HCT116 (cell line): ENCODE results near the gene ATP2B3. TPM values are rescaled to one million over a fixed set of nuclear protein-coding genes. Genes with fewer than 3 reads are reported as not detected.

Experiments used
- ATAC-seq: fragments of 200-7000 bp; cut with Tn5 transposase; 2 replicates; pipeline ENCODE4 v1.9.1; 2020; ENCODE audit warnings: mild to moderate bottlenecking, moderate library complexity
- BruUV-seq: library from RNA; stranded (reverse); fragments of 400-500 nt; replicated peaks from 2 replicates; lab custom pipeline; 2021; lab: Mats Ljungman, UMichigan
- CTCF ChIA-PET: fragments of 300-600 bp; sonication (Branson Sonifier 250); formaldehyde crosslinking; loops from one replicate; lab custom pipeline; 2021; ENCODE audit warnings: antibody characterized with exemption; lab: Charles Lee
- POLR2A ChIA-PET: fragments of 300-600, 350-600 bp; sonication (Branson Sonifier 250); formaldehyde crosslinking; loops from one replicate; lab custom pipeline; 2021; ENCODE audit warnings: antibody characterized with exemption; lab: Charles Lee
- RAD21 ChIA-PET, 2 experiments: fragments of 300-600 bp; sonication (Branson Sonifier 250); formaldehyde crosslinking; loops; one replicate each; lab custom pipeline; 2023; ENCODE audit warnings: low total read pairs in 2 of 2; ENCODE audit not compliant: uncharacterized antibody in 2 of 2, unreplicated experiment in 2 of 2, low non-redundant PET in 1 of 2; lab: Charles Lee
- DNase-seq: peaks from one replicate; pipeline ENCODE4 v3.0.0-alpha.2; 2010; ENCODE audit warnings: low read depth, low spot score
- H2AFZ ChIP-seq: fragments of 200-600 bp; shearing (Covaris generic), sonication (generic); 2 replicates; pipeline ENCODE4 v1.6.1; 2017; ENCODE audit warnings: low read depth, mixed run types, mixed read lengths, antibody characterized with exemption, low read length; ENCODE audit not compliant: poor library complexity, severe bottlenecking
- H3K27ac ChIP-seq: 2 replicates; pipeline ENCODE4 v1.5.1; 2012; ENCODE audit warnings: low read depth, low read length
- H3K27me3 ChIP-seq: fragments of 200-600 bp; sonication (generic); 2 replicates; pipeline ENCODE4 v1.6.1; 2016; ENCODE audit warnings: mixed run types, low read length, mixed read lengths; ENCODE audit not compliant: insufficient read depth
- H3K36me3 ChIP-seq, 2 experiments: fragments of 200-500 bp in 1 of 2; fragments of 200-600 bp in 1 of 2; sonication (Bioruptor generic) in 1 of 2; sonication (generic) in 1 of 2; 2 replicates each; pipeline versions ENCODE4 v1.5.1 to v1.6.1; 2014 to 2016; ENCODE audit warnings: low read length in 2 of 2, inconsistent platforms in 1 of 2, mixed read lengths in 1 of 2, mixed run types in 1 of 2; ENCODE audit not compliant: insufficient read depth in 2 of 2, control insufficient read depth in 1 of 2
- H3K4me1 ChIP-seq, 2 experiments: fragments of 200-600 bp in 1 of 2; sonication (generic) in 1 of 2; 2 replicates each; pipeline versions ENCODE4 v1.5.1 to v1.6.1; 2012 to 2017; ENCODE audit warnings: low read length in 2 of 2, inconsistent platforms in 1 of 2, mild to moderate bottlenecking in 1 of 2, mixed read lengths in 1 of 2, mixed run types in 1 of 2, moderate library complexity in 1 of 2; ENCODE audit not compliant: insufficient read depth in 2 of 2, control insufficient read depth in 1 of 2
- H3K4me2 ChIP-seq: fragments of 200-600 bp; sonication (generic); 2 replicates; pipeline ENCODE4 v1.6.1; 2017; ENCODE audit warnings: mixed run types, low read length, mixed read lengths
- H3K4me3 ChIP-seq, 2 experiments: fragments of 200-600 bp in 1 of 2; sonication (generic) in 1 of 2; replicated peaks in 1 of 2; 2 replicates each; pipeline ENCODE4 v1.5.1; 2011 to 2016; ENCODE audit warnings: low read length in 2 of 2, control low read depth in 1 of 2, low read depth in 1 of 2, mild to moderate bottlenecking in 1 of 2, mixed read lengths in 1 of 2, mixed run types in 1 of 2
- H3K79me2 ChIP-seq: fragments of 200-600 bp; sonication (generic); 2 replicates; pipeline ENCODE4 v1.6.1; 2017; ENCODE audit warnings: mild to moderate bottlenecking, mixed run types, low read length, moderate library complexity, mixed read lengths; ENCODE audit not compliant: insufficient read depth
- H3K9ac ChIP-seq: fragments of 200-600 bp; sonication (generic); 2 replicates; pipeline ENCODE4 v1.6.1; 2016; ENCODE audit warnings: low read length, mixed read lengths
- H3K9me2 ChIP-seq: fragments of 200-600 bp; sonication (generic), shearing (Covaris generic); 2 replicates; pipeline ENCODE4 v1.6.1; 2017; ENCODE audit warnings: mixed run types, mild to moderate bottlenecking, moderate library complexity; ENCODE audit not compliant: insufficient read depth
- H3K9me3 ChIP-seq, 2 experiments: fragments of 200-500 bp in 1 of 2; fragments of 200-600 bp in 1 of 2; sonication (Bioruptor generic) in 1 of 2; sonication (generic) in 1 of 2; 2 replicates each; pipeline ENCODE4 v1.6.1; 2014 to 2017; ENCODE audit warnings: low read length in 2 of 2, mixed read lengths in 2 of 2, inconsistent platforms in 1 of 2, low read depth in 1 of 2, mild to moderate bottlenecking in 1 of 2, mixed run types in 1 of 2, moderate library complexity in 1 of 2; ENCODE audit not compliant: control insufficient read depth in 1 of 2, insufficient read depth in 1 of 2
- H4K20me1 ChIP-seq: fragments of 200-600 bp; sonication (generic), shearing (Covaris generic); 2 replicates; pipeline ENCODE4 v1.6.1; 2017; ENCODE audit warnings: mixed run types, mild to moderate bottlenecking, moderate library complexity; ENCODE audit not compliant: insufficient read depth
- CBX3 ChIP-seq: IDR thresholded peaks from 2 replicates; pipeline ENCODE4 v1.6.1; 2012; ENCODE audit warnings: low read depth
- CEBPB ChIP-seq: IDR thresholded peaks from 2 replicates; pipeline ENCODE4 v1.6.1; 2012; ENCODE audit warnings: low read depth
- EGR1 ChIP-seq: IDR thresholded peaks from 2 replicates; pipeline ENCODE4 v1.6.1; 2012; ENCODE audit warnings: low read depth
- ELF1 ChIP-seq: IDR thresholded peaks from 2 replicates; pipeline ENCODE4 v1.6.1; 2012; ENCODE audit warnings: low read depth, borderline replicate concordance
- EZH2 ChIP-seq: fragments of 200-600 bp; sonication (generic); IDR thresholded peaks from 2 replicates; pipeline ENCODE4 v1.6.1; 2017; ENCODE audit warnings: antibody characterized with exemption, mixed run types
- EZH2phosphoT487 ChIP-seq: fragments of 200-600 bp; IDR thresholded peaks from 2 replicates; pipeline ENCODE4 v1.6.1; 2018; ENCODE audit warnings: antibody characterized with exemption, borderline replicate concordance
- FOSL1 ChIP-seq: IDR thresholded peaks from 2 replicates; pipeline ENCODE4 v1.6.1; 2012; ENCODE audit warnings: low read depth
- JUND ChIP-seq: IDR thresholded peaks from 2 replicates; pipeline ENCODE4 v1.6.1; 2012
- POLR2A ChIP-seq: IDR thresholded peaks from 2 replicates; pipeline ENCODE4 v1.7.0; 2011; ENCODE audit warnings: borderline replicate concordance; ENCODE audit not compliant: insufficient read depth, insufficient read length; ENCODE audit errors: extremely low read depth
- POLR2AphosphoS5 ChIP-seq: IDR thresholded peaks from 2 replicates; pipeline ENCODE4 v1.6.1; 2011; ENCODE audit warnings: mild to moderate bottlenecking, low read depth, low read length, moderate library complexity
- RAD21 ChIP-seq: IDR thresholded peaks from 2 replicates; pipeline ENCODE4 v1.6.1; 2012; ENCODE audit warnings: low read depth, mild to moderate bottlenecking
- SP1 ChIP-seq: IDR thresholded peaks from 2 replicates; pipeline ENCODE4 v1.6.1; 2012; ENCODE audit warnings: low read depth
- SRF ChIP-seq: IDR thresholded peaks from 2 replicates; pipeline ENCODE4 v1.6.1; 2012; ENCODE audit warnings: low read depth
- TCF7L2 ChIP-seq: IDR thresholded peaks from 2 replicates; pipeline ENCODE4 v1.7.0; 2011; ENCODE audit warnings: borderline replicate concordance, inconsistent platforms; ENCODE audit not compliant: insufficient read depth, insufficient read length; ENCODE audit errors: extremely low read depth
- YY1 ChIP-seq: IDR thresholded peaks from 2 replicates; pipeline ENCODE4 v1.6.1; 2011; ENCODE audit warnings: low read length, low read depth, moderate library complexity, mild to moderate bottlenecking; ENCODE audit not compliant: insufficient replicate concordance; ENCODE audit errors: extremely low read depth
- ZFX ChIP-seq: fragments of 450-650 bp; IDR thresholded peaks from 2 replicates; pipeline ENCODE4 v1.6.1; 2017
- intact Hi-C: fragments of 100-400 bp; cut with micrococcal nuclease; formaldehyde crosslinking; loops from 2 replicates; pipeline ENCODE4 v1.10.0; 2022
- total RNA-seq: library from RNA; stranded (reverse); gene quantifications from one replicate; pipeline ENCODE4 v1.2.1, GENCODE V29; 2021; ENCODE audit not compliant: unreplicated experiment
- TF ChIP-seq, protein P1 (sequence below), 3 experiments: fragments of 200-600 bp in 1 of 3; sonication (generic) in 1 of 3; IDR thresholded peaks in 2 of 3; conservative IDR thresholded peaks in 1 of 3; 2 replicates each; pipeline ENCODE4 v1.5.1; 2012 to 2017; ENCODE audit warnings: low read depth in 2 of 3, low read length in 2 of 3, antibody characterized with exemption in 1 of 3, borderline replicate concordance in 1 of 3, control low read depth in 1 of 3, mild to moderate bottlenecking in 1 of 3, mixed read lengths in 1 of 3, mixed run types in 1 of 3, moderate library complexity in 1 of 3; ENCODE audit not compliant: insufficient read depth in 1 of 3
- TF ChIP-seq, protein P2 (sequence below): IDR thresholded peaks from 2 replicates; pipeline ENCODE4 v1.6.1; 2012

The ATP2B3 gene
- total RNA-seq, 1 experiment from 2014 or later: not detected

DNA sequence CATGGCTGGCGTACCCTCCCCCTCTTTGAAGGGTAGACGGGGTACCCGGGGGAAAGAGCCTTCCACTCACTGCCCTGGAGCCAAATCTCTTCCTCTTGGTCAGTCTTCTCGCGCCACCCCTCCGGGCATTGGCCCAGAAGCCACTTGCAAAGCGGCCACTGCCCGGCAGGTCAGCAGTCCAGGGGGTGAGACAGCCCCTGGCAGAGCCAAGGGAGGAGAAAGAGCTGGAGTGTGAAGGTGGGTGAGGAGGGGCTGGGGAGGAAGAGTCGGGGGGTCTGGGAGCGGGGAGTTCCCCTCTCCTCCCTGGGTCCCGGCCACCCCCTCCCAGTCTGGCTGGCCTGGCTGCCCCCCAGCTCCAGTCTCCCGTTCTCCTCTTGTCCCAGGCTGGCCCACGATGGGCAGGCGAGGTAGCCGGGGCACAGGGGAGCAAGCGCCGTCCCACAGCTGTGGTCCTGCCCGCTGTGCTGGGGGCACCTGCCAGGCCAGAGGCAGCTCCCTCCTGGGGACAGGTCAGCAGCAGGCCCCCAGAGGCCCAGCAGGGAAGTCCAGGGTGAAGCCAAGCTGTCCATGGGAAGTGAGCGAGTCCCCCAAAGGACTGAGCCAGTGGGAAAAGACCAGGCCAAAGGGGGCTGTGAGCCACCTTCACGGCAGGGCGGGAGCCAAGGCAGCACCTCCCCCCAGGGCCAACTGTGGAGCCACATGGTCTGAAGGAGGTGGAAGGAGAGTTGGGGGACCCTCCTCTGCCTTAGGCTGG lies 108.0 kb downstream of the ATP2B3 start:
- no peak for TF ChIP-seq ELF1
- no peak for TF ChIP-seq EGR1
- no peak for TF ChIP-seq CBX3
- no peak for TF ChIP-seq FOSL1
- TF ChIP-seq CEBPB: no peak
- no peak for TF ChIP-seq SRF
- no peak for TF ChIP-seq POLR2AphosphoS5
- TF ChIP-seq POLR2A: no peak
- H3K4me3 ChIP-seq: no peak overlapping the region
- H3K9ac ChIP-seq: no peak overlapping the region
- no peaks in the 10 kb centered on the region for H3K9me3 ChIP-seq
- no peak for ATAC-seq
- no peak overlapping the region for H3K4me2 ChIP-seq
- CTCF ChIA-PET: no interaction called here
- no peaks in the 10 kb centered on the region for H4K20me1 ChIP-seq
- no peak overlapping the region for H3K27ac ChIP-seq
- DNase-seq: no peak
- intact Hi-C loops: no loop called here
- no TSS peak for BruUV-seq
- H3K4me1 ChIP-seq: no peaks in the 10 kb centered on the region
- no peaks in the 10 kb centered on the region for H3K79me2 ChIP-seq
- H3K36me3 ChIP-seq: no peaks in the 10 kb centered on the region
- RAD21 ChIA-PET: no interaction called here
- H3K27me3 ChIP-seq: no peaks in the 10 kb centered on the region
- H2AFZ ChIP-seq: no peak overlapping the region
- POLR2A ChIA-PET: no interaction called here
- no peaks in the 10 kb centered on the region for H3K9me2 ChIP-seq

DNA sequence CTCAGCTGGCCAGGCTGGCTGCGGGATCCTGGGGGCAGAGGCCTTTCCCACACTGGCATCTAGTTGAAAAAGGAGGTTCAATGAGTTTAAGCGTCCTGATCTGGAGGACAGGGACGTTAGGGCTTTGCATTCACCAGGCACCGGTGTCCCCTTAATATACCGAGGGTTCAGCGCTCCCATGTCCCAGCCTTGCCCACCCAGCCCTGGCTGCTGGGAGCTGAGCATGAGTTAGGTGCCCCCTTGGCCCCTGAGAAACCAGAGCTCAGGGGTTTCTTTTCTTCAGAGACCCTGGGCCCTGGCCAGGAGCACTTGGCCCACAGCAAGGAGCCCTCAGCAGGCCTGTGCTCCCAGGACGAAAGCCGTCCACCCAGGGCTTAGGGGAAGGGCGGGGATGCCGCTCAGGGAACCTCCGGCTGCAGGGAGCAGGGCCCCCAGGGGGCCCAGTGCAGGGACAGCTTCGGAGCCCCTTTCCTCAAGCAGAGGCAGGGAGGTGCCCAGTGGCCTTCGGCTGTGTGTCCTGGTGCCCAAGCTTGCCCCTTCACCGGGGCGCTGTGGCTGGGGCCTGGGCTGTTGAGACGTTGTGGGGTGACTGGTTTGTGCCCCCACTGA lies 108.7 kb downstream of the ATP2B3 start:
- H3K4me2 ChIP-seq: no peak overlapping the region
- no TSS peak for BruUV-seq
- no peaks in the 10 kb centered on the region for H3K9me3 ChIP-seq
- DNase-seq: no peak
- no peaks in the 10 kb centered on the region for H3K4me1 ChIP-seq
- H4K20me1 ChIP-seq: no peaks in the 10 kb centered on the region
- ChIA-PET POLR2A (no interaction called here), RAD21 (no interaction called here), CTCF (no interaction called here)
- H3K79me2 ChIP-seq: no peaks in the 10 kb centered on the region
- no peaks in the 10 kb centered on the region for H3K27me3 ChIP-seq
- H3K9ac ChIP-seq: no peak overlapping the region
- H3K27ac ChIP-seq: no peak overlapping the region
- H3K9me2 ChIP-seq: no peaks in the 10 kb centered on the region
- H3K36me3 ChIP-seq: no peaks in the 10 kb centered on the region
- ATAC-seq: no peak
- H3K4me3 ChIP-seq: no peak overlapping the region
- H2AFZ ChIP-seq: no peak overlapping the region
- intact Hi-C loops: no loop called here
- no peak for TF ChIP-seq JUND
- no peak for TF ChIP-seq RAD21
- no peak for TF ChIP-seq SRF
- TF ChIP-seq CBX3: no peak
- TF ChIP-seq EZH2: no peak
- no peak for TF ChIP-seq SP1
- TF ChIP-seq ZFX: no peak
- no peak for TF ChIP-seq POLR2A
- TF ChIP-seq EZH2phosphoT487: no peak
- TF ChIP-seq, protein P1, sequence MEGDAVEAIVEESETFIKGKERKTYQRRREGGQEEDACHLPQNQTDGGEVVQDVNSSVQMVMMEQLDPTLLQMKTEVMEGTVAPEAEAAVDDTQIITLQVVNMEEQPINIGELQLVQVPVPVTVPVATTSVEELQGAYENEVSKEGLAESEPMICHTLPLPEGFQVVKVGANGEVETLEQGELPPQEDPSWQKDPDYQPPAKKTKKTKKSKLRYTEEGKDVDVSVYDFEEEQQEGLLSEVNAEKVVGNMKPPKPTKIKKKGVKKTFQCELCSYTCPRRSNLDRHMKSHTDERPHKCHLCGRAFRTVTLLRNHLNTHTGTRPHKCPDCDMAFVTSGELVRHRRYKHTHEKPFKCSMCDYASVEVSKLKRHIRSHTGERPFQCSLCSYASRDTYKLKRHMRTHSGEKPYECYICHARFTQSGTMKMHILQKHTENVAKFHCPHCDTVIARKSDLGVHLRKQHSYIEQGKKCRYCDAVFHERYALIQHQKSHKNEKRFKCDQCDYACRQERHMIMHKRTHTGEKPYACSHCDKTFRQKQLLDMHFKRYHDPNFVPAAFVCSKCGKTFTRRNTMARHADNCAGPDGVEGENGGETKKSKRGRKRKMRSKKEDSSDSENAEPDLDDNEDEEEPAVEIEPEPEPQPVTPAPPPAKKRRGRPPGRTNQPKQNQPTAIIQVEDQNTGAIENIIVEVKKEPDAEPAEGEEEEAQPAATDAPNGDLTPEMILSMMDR (IDR thresholded peaks at IDR 0.05 in 2 of 3, conservative IDR thresholded peaks at IDR 0.05 in 1 of 3; ENCODE audit: borderline replicate concordance in 1 of 3, insufficient read depth in 1 of 3, low read depth in 2 of 3, low read length in 2 of 3): no peak
- no peak for TF ChIP-seq FOSL1
- TF ChIP-seq YY1: no peak
- no peak for TF ChIP-seq ELF1
- TF ChIP-seq TCF7L2: no peak
- TF ChIP-seq EGR1: no peak
- TF ChIP-seq, protein P2, sequence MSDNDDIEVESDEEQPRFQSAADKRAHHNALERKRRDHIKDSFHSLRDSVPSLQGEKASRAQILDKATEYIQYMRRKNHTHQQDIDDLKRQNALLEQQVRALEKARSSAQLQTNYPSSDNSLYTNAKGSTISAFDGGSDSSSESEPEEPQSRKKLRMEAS: no peak
- TF ChIP-seq POLR2AphosphoS5: no peak
